GM19324 (cell line): ENCODE results near the gene ZNHIT1.

Source experiments
- ATAC-seq: cut with Tn5 transposase; IDR thresholded peaks from one replicate; pipeline ENCODE4 v1.9.1; 2021; ENCODE audit warnings: mild to moderate bottlenecking, moderate library complexity; ENCODE audit not compliant: unreplicated experiment, low FRiP score

Gene ZNHIT1

GRCh38 chr7:101216001-101216859, 1.7 kb upstream of the ZNHIT1 start:
- ATAC-seq = no peak

- ATAC-seq = peak; percentile 12
Measured at GRCh38 chr7:101216860-101217387, 1.0 kb upstream of the ZNHIT1 start.

DNA sequence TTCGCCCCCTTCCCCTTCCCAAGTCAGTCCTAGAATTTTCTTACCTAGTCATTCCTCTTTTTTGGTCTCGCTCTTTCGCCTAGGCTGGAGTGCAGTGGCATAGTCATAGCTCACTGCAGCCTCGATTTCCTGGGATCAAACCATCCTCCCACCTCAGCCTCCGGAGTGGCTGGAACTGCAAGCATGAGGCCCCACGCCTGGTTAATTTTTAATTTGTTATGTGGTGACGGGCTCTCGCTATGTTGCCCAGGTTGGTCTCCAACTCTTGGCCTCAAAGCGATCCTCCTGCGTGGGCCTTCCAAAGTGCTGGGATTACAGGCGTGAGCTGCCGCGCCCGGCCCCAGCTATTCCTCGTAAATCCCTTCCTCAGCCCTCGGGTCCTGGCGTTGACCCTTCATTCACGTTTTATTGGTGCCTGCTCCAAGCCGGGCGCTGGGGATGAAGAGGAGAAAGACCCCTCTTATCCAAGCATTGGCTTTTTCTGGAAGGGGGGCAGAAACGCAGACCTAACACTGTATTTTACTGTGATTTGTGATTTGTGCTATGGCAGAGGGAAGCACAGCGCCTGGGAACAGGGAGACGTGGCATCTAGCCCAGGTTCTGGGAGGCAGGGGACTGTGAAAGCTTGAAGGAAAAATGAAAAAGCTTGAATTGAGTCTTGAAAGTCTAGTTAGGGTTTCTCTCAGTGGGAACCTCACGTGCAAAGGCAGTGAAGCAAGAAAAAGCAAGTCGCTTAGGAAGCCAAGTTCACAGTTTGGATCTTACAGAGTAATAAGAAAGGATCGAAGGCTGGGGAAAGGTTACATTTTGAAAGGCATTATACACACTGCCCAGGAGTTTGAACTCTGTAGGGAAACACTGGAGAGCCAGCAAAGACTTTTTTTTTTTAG, 516 bp downstream of the ZNHIT1 start:
- peak; percentile 9 for ATAC-seq

DNA sequence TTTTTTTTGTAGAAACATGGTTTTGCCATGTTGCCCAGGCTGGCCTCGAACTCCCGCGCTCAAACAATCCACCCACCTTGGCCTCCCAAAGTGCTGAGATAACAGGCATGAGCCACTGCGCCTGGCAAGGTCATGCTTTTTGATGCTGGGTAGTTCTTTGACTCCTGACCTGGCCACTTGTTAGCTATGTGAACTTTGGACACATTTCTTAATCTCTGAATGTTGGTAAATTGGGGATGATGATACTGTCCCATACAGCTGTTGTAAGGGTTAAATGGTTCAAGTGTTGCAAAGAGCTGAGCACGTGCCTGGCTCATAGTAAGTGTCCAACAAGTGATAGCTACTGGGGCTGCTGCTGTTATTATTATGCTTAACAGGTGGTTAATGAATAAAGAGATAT, 2.3 kb downstream of the ZNHIT1 start:
- ATAC-seq = no peak

- ATAC-seq = no peak
Measured at GRCh38 chr7:101222275-101222830, 4.4 kb downstream of the ZNHIT1 start.

DNA sequence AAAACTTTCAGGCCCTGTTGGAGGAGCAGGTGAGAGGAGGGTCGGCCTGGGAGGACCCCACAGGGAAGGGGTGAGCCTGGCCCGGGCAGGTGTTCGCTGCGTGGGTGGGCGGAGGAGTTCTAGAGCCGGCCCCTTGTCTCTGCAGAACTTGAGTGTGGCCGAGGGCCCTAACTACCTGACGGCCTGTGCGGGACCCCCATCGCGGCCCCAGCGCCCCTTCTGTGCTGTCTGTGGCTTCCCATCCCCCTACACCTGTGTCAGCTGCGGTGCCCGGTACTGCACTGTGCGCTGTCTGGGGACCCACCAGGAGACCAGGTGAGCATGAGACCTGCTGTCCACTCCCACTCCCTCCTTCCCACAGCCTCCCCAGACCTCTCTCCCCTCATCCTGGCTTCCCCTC, 5.6 kb downstream of the ZNHIT1 start:
- ATAC-seq = no peak

- ATAC-seq = no peak
Measured at GRCh38 chr7:101225650-101226049, 7.7 kb downstream of the ZNHIT1 start.

- ATAC-seq = no peak
Measured at GRCh38 chr7:101226721-101227120, 8.8 kb downstream of the ZNHIT1 start.

DNA sequence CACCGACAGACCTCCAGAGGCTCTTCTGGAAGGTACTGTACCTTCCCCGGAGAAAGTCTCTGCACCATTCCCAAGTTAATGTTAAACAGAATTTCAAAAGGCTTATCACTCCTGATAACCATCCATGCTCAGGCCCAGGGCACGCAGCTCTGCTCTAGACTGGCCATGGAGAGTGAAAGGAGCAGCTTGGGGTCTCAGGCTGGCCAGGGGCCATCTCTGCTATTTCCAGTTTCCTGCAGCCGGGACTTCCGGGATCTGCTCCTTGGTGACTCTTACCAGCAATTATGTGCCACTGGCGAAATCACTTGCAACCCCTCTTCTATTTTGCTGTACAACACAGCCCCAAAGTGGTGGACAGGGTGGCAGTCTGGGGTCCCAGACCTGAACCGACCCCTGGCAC, 13.7 kb downstream of the ZNHIT1 start:
- no peak for ATAC-seq

DNA sequence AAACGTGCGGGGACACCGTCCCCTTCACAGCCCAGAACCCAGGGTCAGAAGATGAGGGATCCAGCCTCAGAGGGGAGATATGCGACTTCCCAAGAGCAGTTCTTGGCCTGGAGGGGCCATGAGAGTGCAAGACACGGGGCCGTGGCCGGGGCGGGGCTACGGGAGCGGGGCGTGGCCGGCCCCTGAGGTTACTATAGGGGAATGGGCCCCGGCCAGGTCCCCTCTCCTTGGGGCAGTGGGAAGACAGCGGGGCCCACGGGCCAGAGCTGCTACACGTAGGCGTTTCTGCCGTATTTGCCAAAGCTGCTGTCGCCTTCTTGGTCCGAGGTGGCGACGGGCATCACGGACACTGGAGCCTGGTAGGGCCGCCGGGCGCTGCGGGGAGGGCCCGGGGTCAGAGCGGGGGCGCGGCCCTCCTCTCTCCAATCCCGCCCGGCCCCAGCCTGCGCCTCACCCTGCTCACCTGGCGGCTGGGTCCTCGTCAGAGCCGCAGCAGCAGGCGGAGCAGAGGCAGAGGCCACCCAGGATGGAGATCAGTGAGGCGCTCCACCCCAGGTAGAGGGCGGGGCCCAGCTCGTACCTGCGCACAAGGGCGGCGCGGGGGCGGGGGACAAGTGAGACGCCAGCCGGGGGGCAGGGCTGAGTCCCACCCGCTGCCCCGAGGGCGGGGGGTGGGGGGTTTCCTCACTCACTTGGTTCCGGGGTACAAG, 14.3 kb downstream of the ZNHIT1 start:
- no peak for ATAC-seq

GRCh38 chr7:101233907-101234547, 16.1 kb downstream of the ZNHIT1 start:
- no peak for ATAC-seq

- ATAC-seq = no peak
Measured at GRCh38 chr7:101234636-101235035, 16.7 kb downstream of the ZNHIT1 start.

- no peak for ATAC-seq
Measured at GRCh38 chr7:101235050-101235449, 17.1 kb downstream of the ZNHIT1 start.

GRCh38 chr7:101235522-101235921, 17.6 kb downstream of the ZNHIT1 start:
- ATAC-seq = no peak

DNA sequence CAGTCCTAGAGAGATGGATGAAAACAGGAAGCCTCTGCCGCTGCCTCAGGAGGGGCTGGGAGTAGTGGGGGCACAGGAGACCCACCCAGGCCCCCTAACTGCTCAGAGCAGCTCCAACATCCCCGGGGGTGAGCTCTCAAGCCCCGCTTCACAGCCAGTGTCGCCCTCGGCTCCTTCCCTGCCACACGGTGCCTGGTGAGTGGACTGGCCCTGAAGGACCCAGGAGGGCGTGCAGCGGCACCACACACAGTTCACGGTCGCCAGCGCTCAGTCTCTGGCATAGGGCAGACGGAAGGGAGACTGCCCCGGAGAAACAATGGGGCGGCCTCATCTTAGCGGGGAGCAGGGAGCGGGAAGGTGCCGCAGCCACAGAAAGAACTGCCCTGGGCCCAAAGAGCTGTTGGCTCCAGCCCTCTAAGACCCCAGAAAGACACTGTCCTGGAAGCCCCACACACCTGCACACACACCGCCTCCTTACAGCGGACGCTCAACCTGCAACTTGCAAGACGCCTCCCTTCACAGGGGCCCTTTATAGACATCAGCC, 18.4 kb downstream of the ZNHIT1 start:
- ATAC-seq = no peak

DNA sequence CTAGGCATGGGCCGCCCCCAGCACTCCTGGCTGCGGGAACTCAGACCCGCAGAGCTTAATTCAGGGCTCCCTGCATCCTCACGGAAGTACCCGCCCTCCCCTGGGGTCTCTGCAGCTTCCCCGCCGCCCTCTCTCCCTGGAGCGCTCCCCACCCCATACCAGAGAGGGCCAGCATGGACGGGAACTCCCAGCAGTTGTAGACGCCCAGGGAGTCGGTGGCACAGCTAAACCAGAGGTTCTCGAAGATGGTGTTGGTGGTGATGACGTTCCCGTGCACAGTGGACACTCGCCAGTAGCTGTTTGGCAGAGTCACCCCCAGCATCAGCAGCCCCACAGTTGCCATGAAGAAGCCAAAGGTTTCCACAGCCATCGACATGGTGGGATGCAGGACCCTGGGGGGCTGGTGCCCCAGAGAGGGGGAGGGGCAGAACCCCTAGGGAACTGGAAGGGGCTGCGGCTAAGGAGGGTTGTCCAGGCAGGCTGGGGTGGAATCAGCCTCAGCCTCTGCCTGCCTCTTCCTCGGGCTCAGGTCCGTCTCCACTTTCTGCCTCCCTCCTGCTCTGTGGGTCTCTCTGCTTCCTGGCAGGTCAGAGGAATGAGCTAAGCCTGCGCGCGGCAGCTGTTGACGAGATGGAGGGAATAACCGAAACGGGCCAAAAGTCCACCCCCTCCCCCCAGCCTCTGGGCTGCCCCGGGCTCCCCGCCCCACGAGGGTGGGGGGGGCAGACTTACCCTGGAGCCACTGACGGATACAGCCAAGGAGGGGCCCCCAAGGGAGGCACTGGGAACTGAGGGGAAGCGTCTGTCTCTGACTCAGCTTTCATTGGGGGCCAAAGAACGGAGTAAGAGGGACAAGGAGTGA, 19.5 kb downstream of the ZNHIT1 start, which contains the start of gene CLDN15:
TSS of gene CLDN15 (minus strand) at position 597 of the 862 bp plus-strand sequence. CDS start at position 376, 221 bp downstream.
- ATAC-seq = no peak

DNA sequence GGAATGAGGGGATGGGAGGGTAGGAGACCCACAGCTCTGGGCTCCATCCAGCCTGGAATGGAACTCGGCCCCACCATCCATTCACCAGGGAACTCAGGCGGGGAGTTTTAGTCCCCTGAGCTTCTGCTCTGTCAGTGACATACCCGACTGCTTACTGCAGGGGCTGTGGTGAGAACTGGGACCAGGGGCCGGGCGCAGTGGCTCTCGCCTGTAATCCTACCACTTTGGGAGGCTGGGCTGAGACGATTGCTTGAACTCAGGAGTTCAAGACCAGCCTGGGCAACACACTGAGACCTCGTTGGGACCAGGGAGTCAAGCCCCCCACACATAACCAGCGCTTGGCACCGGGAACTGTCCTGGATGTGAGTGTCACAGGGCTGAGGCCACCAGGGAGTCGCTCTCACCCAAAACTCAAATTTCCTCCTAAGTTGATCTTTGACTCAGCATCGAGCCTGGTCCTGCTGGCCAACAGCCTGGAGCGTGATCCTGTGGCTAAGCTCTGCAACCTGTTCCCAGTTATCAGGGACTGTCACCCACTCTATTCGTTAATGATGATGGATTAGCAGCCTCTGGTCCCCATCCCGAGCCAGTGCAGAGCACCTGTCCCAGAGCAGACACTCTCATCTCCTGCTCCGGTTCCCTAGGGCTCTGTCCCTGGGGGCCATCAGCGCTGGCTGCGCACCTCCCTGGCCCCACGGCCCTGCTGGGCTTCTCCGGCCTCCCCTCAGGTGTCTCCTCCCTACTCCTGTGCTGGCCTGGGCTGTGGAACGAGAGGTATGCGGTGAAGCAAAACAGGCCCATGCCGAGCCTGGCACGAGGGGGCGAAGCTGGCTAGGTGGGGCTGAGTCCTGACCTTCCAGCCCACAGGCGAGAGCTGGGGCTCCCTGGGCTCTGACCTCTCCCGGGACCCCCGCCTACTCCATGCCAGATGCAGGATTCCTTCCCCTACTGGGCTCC, 20.5 kb downstream of the ZNHIT1 start:
- no peak for ATAC-seq
